Activated naive CD8-positive, alpha-beta T cell (primary cell): ENCODE measurements around the gene ATXN7L1.

Source experiments
- H3K27ac Mint-ChIP-seq: one replicate; pipeline ENCODE4 v1.8.0; 2021; ENCODE audit warnings: mixed read lengths
- H3K27me3 Mint-ChIP-seq: one replicate; pipeline ENCODE4 v1.8.0; 2021; ENCODE audit warnings: mixed read lengths
- H3K36me3 Mint-ChIP-seq: one replicate; pipeline ENCODE4 v1.8.0; 2021; ENCODE audit warnings: mixed read lengths
- H3K4me1 Mint-ChIP-seq: one replicate; pipeline ENCODE4 v1.8.0; 2021; ENCODE audit warnings: low read depth, mixed read lengths
- H3K4me3 Mint-ChIP-seq: one replicate; pipeline ENCODE4 v1.8.0; 2021; ENCODE audit warnings: mild to moderate bottlenecking, mixed read lengths
- H3K9me3 Mint-ChIP-seq: one replicate; pipeline ENCODE4 v1.8.0; 2021; ENCODE audit warnings: low read depth, mixed read lengths

Gene ATXN7L1

DNA sequence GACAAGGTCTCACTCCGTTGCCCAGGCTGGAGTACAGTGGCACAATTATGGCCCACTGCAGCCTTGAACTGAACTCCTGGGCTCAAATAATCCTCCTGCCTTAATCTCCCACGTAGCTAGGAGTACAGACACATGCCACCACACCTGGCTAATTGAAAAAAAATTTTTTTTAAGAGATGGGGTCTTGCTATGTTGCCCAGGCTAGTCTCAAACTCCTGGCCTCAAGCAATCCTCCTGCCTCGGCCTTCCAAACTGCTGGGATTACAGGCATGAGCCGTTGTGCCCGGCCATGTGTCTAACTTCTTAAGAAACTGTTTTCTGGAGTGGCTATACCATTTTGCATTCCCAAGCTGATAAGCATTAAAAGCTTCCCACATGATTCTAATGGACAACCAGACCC lies 285.6 kb downstream of the ATXN7L1 start:
- no peak overlapping the region for H3K4me3 Mint-ChIP-seq
- H3K36me3 Mint-ChIP-seq: no peaks in the 10 kb centered on the region
- no peaks in the 10 kb centered on the region for H3K27me3 Mint-ChIP-seq
- H3K9me3 Mint-ChIP-seq: no peaks in the 10 kb centered on the region
- H3K4me1 Mint-ChIP-seq: peaks cover 7% of the 10 kb centered on the region
- H3K27ac Mint-ChIP-seq: no peak overlapping the region

DNA sequence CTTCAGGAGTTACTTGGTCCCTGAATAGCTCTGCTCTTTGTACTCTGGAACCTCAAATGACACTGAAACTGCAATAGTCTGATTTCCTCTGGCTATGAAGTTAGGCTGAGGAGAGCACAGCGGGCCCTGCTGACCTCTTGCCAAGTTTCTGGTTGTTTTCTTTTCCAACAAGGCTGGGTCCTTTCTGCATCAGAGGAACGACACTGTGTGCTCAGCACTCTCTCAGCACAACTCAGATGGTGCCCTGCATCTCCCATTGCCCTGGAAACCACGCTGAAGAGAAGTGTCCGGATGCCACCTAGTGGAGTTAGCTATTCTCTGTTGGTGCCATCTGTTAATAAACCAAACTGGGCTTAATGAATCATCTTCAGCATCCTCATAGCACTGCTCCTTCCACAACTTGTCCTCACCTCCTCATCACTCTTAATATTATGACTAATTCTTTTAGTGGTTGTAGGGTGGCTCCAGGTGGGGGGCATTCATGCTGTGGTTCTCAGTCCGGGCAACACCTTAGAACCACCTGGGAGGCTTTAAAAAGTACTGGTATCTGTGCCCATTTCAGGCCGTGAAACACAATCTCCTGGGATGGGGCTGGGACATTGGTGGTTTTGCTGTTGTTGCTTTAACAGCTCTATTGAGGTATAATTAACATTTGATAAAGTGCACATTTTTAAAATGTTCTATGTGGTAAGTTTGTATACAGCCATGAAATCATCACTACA lies 286.9 kb downstream of the ATXN7L1 start:
- Mint-ChIP-seq H3K27ac (no peak overlapping the region), H3K27me3 (no peaks in the 10 kb centered on the region), H3K4me1 (peaks cover 7% of the 10 kb centered on the region), H3K4me3 (no peak overlapping the region), H3K9me3 (no peaks in the 10 kb centered on the region), H3K36me3 (no peaks in the 10 kb centered on the region)

DNA sequence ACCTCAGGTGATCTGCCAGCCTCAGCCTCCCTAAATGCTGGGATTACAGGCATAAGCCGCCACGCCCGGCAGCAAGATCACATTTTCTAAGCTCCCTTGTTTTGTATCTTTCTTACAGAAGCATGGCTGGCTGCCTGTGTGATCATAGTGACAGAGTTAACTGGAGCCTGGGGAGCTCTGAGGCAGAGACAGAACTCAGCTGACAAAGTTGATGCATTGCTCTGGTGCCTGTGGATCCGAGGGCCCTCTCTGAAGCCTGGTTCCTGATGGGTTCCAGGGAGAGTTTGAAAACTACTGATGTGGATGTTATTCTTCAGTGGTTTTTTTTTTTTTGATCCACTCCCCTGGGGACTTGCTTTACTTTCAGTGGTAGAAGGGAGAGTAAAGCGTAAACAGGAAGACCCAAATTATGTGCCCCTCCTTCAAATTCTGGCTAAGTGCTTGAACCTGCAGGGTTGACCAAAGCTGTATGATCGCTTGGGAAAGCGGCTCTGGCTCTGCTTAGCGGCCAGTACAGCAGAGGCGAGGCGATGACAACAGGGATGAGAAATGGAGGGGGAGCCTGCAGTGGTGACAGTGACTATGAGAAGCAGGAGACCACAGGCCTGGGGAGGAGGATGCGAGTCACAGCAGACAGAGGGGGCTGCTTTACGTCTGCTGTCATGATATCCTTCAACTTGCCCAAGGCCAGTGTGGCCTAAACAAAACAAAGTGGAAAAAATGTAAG lies 288.3 kb downstream of the ATXN7L1 start:
- Mint-ChIP-seq H3K36me3 (no peaks in the 10 kb centered on the region), H3K27me3 (no peaks in the 10 kb centered on the region), H3K9me3 (no peaks in the 10 kb centered on the region), H3K27ac (no peak overlapping the region), H3K4me1 (peaks cover 7% of the 10 kb centered on the region), H3K4me3 (no peak overlapping the region)

DNA sequence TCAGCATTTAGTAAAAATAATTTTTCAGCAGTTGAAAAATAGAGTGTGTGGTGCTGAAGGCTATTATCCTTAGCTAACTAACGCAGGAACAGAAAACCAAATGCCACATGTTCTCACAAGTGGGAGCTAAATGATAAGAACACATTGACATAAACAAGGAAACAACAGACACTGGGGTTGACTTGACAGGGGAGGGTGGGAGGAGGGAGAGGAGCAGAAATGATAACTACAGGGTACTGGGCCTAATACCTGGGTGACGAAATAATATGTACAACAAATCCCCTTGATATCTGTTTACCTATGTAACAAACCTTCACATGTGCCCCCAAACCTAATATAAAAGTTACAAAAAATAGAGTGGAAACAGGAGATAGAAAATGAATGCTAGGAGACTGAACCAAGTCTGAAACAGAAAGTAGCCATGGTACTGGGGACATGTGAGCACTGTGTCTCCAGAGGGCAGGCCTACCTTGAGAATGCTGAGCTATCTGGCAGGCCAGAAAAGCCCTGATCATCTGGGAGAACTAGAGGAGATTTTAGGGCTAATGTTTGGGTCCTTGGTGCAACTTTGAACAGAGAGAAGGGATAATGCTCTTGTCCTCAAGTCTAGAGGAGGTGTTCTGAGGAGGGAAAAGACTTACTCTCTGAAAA lies 290.4 kb downstream of the ATXN7L1 start:
- Mint-ChIP-seq H3K36me3 (peaks cover 3% of the 10 kb centered on the region), H3K4me1 (peaks cover 7% of the 10 kb centered on the region), H3K4me3 (no peak overlapping the region), H3K9me3 (no peaks in the 10 kb centered on the region), H3K27ac (no peak overlapping the region), H3K27me3 (peaks cover 2% of the 10 kb centered on the region)

DNA sequence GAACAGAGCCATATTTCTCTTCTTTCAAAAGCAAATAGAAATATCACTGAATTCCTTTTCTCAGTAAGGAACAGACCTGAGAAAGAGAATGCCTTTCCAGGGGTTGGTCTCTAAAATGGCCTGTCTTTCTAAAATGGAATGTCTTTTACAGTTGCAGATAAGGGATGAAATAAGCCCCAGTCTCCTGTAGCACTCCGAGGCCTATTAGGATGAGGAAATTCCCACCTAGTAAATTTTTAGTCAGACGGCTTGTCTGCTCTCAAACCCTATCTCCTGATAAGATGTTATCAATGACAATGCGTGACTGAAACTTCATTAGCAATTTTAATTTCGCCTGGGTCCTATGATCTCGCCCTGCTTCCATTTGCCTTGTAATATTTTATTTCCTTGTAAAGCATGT lies 292.2 kb downstream of the ATXN7L1 start:
- Mint-ChIP-seq H3K27ac (no peak overlapping the region), H3K9me3 (no peaks in the 10 kb centered on the region), H3K36me3 (peaks cover 3% of the 10 kb centered on the region), H3K4me3 (no peak overlapping the region), H3K27me3 (peaks cover 3% of the 10 kb centered on the region), H3K4me1 (peaks cover 4% of the 10 kb centered on the region)

DNA sequence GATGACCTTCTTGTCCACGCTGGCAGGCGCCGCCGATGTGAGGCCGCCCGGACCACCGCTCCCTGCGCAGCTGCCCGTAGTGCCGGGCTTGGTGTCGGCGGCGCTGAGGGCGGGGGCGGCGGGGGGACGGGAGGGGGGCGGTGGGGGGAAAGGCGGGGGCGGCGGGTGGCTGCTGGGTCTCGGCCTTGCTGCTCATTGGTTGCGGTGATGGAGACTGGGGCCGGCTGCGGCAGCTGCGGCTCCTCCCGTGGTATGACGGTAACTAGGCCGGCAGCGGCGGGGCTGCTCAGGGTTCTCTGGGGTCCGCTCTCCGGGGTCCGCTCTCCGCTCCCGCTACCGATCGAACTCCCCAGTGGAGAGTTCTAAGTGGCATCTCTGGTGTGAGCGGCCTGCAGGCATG lies 293.3 kb downstream of the ATXN7L1 start:
- no peaks in the 10 kb centered on the region for H3K4me1 Mint-ChIP-seq
- H3K27ac Mint-ChIP-seq: no peak overlapping the region
- H3K9me3 Mint-ChIP-seq: no peaks in the 10 kb centered on the region
- H3K27me3 Mint-ChIP-seq: peaks cover 3% of the 10 kb centered on the region
- no peak overlapping the region for H3K4me3 Mint-ChIP-seq
- H3K36me3 Mint-ChIP-seq: peaks cover 3% of the 10 kb centered on the region

DNA sequence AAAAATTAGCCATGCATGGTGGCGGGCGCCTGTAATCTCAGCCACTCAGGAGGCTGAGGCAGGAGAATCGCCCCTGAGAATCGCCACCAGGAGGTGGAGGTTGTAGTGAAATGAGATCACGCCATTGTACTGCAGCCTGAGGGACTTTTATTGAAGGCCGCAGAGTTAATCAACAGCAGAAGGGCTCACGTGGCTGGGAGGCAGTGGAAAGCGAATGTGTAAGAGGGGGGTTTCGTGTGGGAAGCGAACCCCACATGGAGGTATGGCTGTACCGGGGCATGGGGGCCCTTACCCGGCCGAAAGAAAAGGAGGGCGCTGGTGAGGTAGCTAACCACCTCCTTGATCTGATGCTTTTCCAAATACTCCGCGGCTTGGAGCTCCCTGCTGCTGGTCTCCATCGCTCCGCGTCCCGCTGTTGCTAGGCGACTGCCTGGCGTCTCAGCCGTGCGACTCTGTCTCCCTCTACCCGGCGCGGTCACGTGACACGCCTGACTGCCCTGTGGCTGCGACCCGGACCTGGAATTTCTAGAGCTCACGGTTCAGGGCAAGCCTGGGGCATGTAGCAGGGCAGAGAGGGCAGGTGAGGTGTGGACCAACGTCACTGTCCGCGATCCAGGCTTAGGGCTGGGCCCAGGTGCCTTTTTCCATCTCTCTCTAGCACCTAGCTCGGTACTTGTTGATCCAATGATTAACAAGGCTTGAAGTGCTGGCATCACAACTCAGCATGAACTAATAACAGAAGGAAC lies 295.2 kb downstream of the ATXN7L1 start, which contains the start of gene EFCAB10:
EFCAB10 (minus strand) TSS at position 428 of the 746 bp plus-strand sequence; CDS start at position 398, 30 bp downstream.
- Mint-ChIP-seq H3K27me3 (peaks cover 3% of the 10 kb centered on the region), H3K9me3 (no peaks in the 10 kb centered on the region), H3K4me1 (no peaks in the 10 kb centered on the region), H3K4me3 (peak within 1 kb of the TSS; percentile 74), H3K36me3 (peaks cover 3% of the 10 kb centered on the region), H3K27ac (no peak within 1 kb of the TSS)

DNA sequence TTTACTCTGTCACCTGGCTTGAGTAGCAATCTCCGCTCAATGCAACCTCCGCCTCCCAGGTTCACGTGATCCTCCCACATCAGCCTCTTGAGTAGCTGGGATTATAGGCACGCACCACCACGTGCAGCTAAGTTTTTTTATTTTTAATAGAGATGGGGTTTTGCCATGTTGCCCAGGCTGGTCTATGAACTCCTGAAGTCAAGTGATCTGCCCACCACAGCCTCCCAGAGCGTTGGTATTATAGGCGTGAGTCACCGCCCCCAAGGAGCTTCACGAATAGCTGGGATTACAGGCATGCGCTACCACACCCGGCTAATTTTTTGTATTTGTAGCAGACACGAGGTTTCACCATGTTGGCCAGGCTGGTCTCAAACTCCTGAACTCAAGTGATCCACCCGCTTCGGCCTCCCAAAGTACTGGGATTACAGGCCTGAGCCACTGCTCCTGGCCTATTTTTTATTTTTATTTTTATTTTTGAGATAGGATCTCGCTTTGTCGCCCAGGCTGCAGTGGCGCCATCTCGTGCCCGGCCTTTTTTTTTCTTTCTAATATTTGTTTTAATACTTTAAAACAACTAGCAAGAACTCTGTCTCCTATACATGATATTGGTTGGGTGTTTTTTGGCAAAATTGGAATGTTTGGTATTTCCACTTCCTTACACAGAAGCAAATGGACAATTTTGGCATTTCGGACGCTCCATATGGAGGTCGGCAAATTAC lies 296.2 kb downstream of the ATXN7L1 start:
- Mint-ChIP-seq H3K4me1 (no peaks in the 10 kb centered on the region), H3K36me3 (peaks cover 3% of the 10 kb centered on the region), H3K27ac (no peak overlapping the region), H3K27me3 (peaks cover 3% of the 10 kb centered on the region), H3K4me3 (peak overlapping the region; percentile 74), H3K9me3 (no peaks in the 10 kb centered on the region)

DNA sequence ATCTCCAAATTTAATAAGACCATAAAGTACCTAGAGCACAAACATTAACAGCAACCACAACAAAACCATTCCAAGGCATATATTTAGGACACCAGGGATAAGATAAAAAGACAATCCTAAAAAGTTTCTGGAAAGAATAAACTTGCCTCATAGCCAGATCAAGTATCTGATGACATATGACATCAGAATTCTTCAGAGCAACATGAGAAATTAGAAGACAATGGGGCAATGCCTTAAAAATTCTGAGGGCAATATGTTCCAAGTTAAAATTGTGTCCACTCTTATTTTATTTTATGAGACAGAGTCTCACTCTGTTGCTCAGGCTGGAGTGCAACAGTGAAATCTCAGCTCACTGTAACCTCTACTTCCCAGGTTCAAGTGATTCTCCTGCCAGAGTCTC lies 297.9 kb downstream of the ATXN7L1 start:
- Mint-ChIP-seq H3K9me3 (no peaks in the 10 kb centered on the region), H3K4me3 (no peak overlapping the region), H3K27ac (no peak overlapping the region), H3K27me3 (peaks cover 3% of the 10 kb centered on the region), H3K4me1 (no peaks in the 10 kb centered on the region), H3K36me3 (peaks cover 5% of the 10 kb centered on the region)

DNA sequence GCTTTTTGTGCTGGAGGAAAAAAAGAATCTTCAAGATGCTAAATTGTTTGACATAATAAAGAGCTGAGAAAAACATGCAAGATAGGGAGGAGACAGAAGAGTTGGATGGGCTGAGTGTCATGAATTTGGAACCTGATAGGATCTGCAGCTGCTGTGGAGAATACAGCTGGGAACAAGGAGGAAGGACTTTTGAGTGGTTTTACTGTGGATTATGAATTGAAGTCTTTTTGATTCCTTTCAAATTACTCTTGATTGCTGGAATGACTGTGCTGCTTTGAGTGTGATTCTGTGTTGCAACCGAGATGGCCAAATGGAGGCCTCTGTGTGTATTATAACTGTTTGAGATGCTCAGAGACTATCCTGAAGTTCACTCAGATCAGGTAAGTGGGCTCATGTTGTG lies 299.1 kb downstream of the ATXN7L1 start:
- peaks cover 1% of the 10 kb centered on the region for H3K27me3 Mint-ChIP-seq
- no peak overlapping the region for H3K4me3 Mint-ChIP-seq
- H3K4me1 Mint-ChIP-seq: no peaks in the 10 kb centered on the region
- no peaks in the 10 kb centered on the region for H3K9me3 Mint-ChIP-seq
- no peak overlapping the region for H3K27ac Mint-ChIP-seq
- H3K36me3 Mint-ChIP-seq: peaks cover 2% of the 10 kb centered on the region

DNA sequence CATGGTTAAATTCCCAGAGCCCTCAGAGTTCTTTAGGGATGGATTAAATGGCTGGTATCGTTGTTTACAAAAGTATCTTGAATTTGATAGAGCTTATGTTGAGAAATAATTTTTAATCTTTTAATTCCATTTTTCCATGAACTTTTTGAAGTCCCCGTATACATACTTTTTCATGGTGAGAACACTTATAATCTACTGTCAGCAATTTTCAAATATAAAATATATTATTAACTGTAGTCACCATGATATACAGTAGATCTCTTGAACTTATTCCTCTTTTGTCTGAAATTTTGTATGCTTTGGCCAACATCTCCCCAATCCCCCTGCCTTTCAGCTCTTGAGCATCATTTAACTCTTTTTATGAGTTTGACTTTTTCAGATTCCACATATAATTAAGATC lies 304.5 kb downstream of the ATXN7L1 start:
- Mint-ChIP-seq H3K4me1 (no peaks in the 10 kb centered on the region), H3K27me3 (no peaks in the 10 kb centered on the region), H3K9me3 (no peaks in the 10 kb centered on the region), H3K4me3 (no peak overlapping the region), H3K36me3 (peaks cover 4% of the 10 kb centered on the region), H3K27ac (no peak overlapping the region)

DNA sequence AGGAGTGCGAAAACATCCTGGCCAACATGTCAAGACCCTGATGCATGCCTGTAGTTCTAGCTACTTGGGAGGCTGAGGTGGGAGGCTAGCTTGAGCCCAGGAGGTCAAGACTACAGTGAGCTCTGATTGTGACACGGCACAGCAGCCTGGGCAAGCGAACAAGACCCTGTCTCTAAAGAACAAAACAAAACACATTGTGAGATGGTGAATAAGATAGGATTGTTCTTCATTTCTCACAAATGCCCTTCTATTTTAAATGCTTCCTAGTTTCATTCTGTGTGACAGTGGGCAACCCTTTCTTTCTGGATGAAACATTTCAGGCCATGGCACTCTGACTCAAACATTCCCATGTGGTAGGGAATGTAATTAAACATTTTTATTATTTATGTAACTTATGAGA lies 308.6 kb downstream of the ATXN7L1 start:
- Mint-ChIP-seq H3K9me3 (no peaks in the 10 kb centered on the region), H3K36me3 (peaks cover 4% of the 10 kb centered on the region), H3K27ac (no peak overlapping the region), H3K4me3 (no peak overlapping the region), H3K27me3 (no peaks in the 10 kb centered on the region), H3K4me1 (no peaks in the 10 kb centered on the region)

DNA sequence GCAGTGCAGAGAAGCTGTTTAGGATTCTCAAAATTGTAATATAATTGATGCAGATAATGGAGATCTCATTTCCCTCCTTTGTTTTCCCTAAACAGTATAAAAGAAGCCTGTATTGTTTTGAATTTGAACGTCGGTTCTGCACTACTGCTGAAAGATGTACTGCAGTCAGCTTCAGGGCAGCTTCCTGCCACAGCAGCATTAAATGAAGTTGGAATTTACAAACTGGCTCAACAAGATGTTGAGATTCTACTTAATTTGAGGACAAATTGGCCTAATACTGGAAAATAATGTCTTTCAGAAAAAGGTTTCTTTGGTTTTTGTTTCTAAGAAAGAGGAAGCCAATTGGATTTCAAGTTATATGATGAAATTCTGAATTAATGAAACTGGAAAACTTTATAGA lies 309.4 kb downstream of the ATXN7L1 start:
- H3K4me1 Mint-ChIP-seq: no peaks in the 10 kb centered on the region
- no peaks in the 10 kb centered on the region for H3K27me3 Mint-ChIP-seq
- peaks cover 4% of the 10 kb centered on the region for H3K36me3 Mint-ChIP-seq
- H3K4me3 Mint-ChIP-seq: no peak overlapping the region
- no peak overlapping the region for H3K27ac Mint-ChIP-seq
- no peaks in the 10 kb centered on the region for H3K9me3 Mint-ChIP-seq

DNA sequence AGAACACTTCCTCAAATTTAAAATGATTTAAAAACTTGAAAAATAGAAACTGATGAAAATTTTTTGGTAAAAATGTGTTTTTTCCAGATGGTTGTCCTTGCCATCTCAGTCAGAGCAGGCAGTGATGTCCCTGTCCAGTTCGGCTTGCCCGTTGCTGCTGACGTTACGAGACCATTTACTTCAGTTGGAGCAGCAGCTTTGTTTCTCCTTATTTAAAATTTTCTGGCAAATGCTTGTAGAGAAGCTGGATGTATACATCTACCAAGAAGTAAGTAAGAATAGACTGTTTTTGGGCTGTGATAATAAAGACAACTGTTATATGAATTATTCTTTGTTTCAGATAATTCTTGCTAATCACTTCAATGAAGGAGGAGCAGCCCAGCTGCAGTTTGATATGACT lies 311.2 kb downstream of the ATXN7L1 start:
- no peaks in the 10 kb centered on the region for H3K9me3 Mint-ChIP-seq
- no peaks in the 10 kb centered on the region for H3K4me1 Mint-ChIP-seq
- H3K36me3 Mint-ChIP-seq: peaks cover 5% of the 10 kb centered on the region
- no peaks in the 10 kb centered on the region for H3K27me3 Mint-ChIP-seq
- no peak overlapping the region for H3K27ac Mint-ChIP-seq
- no peak overlapping the region for H3K4me3 Mint-ChIP-seq
